GM10266 (cell line): ENCODE results near the gene PTPRC.

Experiments
- DNase-seq: peaks from one replicate; pipeline ENCODE4 v3.0.0; 2012; ENCODE audit errors: extremely low spot score
- CTCF ChIP-seq: IDR thresholded peaks from 2 replicates; pipeline ENCODE4 v1.5.1; 2012; ENCODE audit warnings: mild to moderate bottlenecking, low read depth; ENCODE audit not compliant: control insufficient read depth, insufficient read depth; ENCODE audit errors: missing control alignments

Gene PTPRC

GRCh38 chr1:198749279-198749678, 110.4 kb downstream of the PTPRC start:
- no peak for TF ChIP-seq CTCF
- no peak for DNase-seq

GRCh38 chr1:198750081-198750480, 111.2 kb downstream of the PTPRC start:
- DNase-seq = no peak
- no peak for TF ChIP-seq CTCF

GRCh38 chr1:198751741-198752140, 112.9 kb downstream of the PTPRC start:
- no peak for DNase-seq
- TF ChIP-seq CTCF = no peak

GRCh38 chr1:198754670-198755069, 115.8 kb downstream of the PTPRC start:
- no peak for TF ChIP-seq CTCF
- no peak for DNase-seq

- no peak for DNase-seq
- no peak for TF ChIP-seq CTCF
Observed at GRCh38 chr1:198755715-198756114, 116.9 kb downstream of the PTPRC start.

- DNase-seq = no peak
- TF ChIP-seq CTCF = no peak
Observed at GRCh38 chr1:198756470-198756869, 117.6 kb downstream of the PTPRC start.

- DNase-seq = no peak
- TF ChIP-seq CTCF = no peak
Observed at GRCh38 chr1:198761859-198762616, 123.2 kb downstream of the PTPRC start.
